ENCODE results near the gene CDON. TPM values are rescaled to one million over a fixed set of nuclear protein-coding genes. Genes with fewer than 3 reads are reported as not detected.

Gene CDON
- total and polyA plus RNA-seq, 2 of the 13 experiments (the other 11 are each of a cell fraction or from before 2014, with no cell fraction given): 9.6 to 12.8 TPM

GRCh38 chr11:125987066-125987641, 75.5 kb downstream of the CDON start (continued):
- TF ChIP-seq DZIP1 (CRISPR knock-in tag; IDR thresholded peaks at IDR 0.05) (no peak), GLMP (CRISPR knock-in tag; IDR thresholded peaks at IDR 0.05; ENCODE audit: borderline replicate concordance) (no peak), SMARCE1 (IDR thresholded peaks at IDR 0.05; ENCODE audit: borderline replicate concordance) (no peak), ZNF570 (CRISPR knock-in tag; IDR thresholded peaks at IDR 0.05; ENCODE audit: borderline replicate concordance) (no peak), ZBTB49 (CRISPR knock-in tag; IDR thresholded peaks at IDR 0.05; ENCODE audit: borderline replicate concordance) (no peak), KDM5B (CRISPR knock-in tag; IDR thresholded peaks at IDR 0.05; ENCODE audit: borderline replicate concordance) (no peak), REST (IDR thresholded peaks at IDR 0.05; ENCODE audit: borderline replicate concordance in 1 of 2, low read depth in 1 of 2, low read length in 2 of 2) (no peak), RNF2 (conservative IDR thresholded peaks at IDR 0.05; ENCODE audit: low read depth) (no peak), BATF2 (CRISPR knock-in tag; IDR thresholded peaks at IDR 0.05) (no peak), MTF2 (CRISPR knock-in tag; IDR thresholded peaks at IDR 0.05; ENCODE audit: borderline replicate concordance) (no peak), HIC2 (CRISPR knock-in tag; IDR thresholded peaks at IDR 0.05; ENCODE audit: low read depth) (no peak), NR2F6 (IDR thresholded peaks at IDR 0.05) (no peak), NR2F6 (CRISPR knock-in tag; IDR thresholded peaks at IDR 0.05) (0 out of 2 replicates have a peak, but pooled peaks have one; percentile 24), PBX2 (CRISPR knock-in tag; IDR thresholded peaks at IDR 0.05) (no peak), ZBTB20 (CRISPR knock-in tag; IDR thresholded peaks at IDR 0.05; ENCODE audit: borderline replicate concordance, low read depth) (no peak)

All from HepG2 (cell line).